Activated naive CD4-positive, alpha-beta T cell treated with anti-CD3 and anti-CD28 coated beads for 36 hours (primary cell): ENCODE measurements around the gene PPP1R12C. TPM values are rescaled to one million over a fixed set of nuclear protein-coding genes. Genes with fewer than 3 reads are reported as not detected.
A peak's percentile ranks its signal among the peaks of the same experiment; 100 is the strongest.

Source experiments
- CTCF ChIA-PET: fragments of 350-600 bp; sonication (Branson Sonifier 250); formaldehyde crosslinking; loops from one replicate; lab custom pipeline; 2021; ENCODE audit warnings: antibody characterized with exemption; lab: Charles Lee
- DNase-seq: peaks from one replicate; pipeline ENCODE4 v3.0.0-alpha.2; 2020
- H3K27ac Mint-ChIP-seq: one replicate; pipeline ENCODE4 v1.8.0; 2021; ENCODE audit warnings: mild to moderate bottlenecking, mixed read lengths
- H3K27me3 Mint-ChIP-seq: one replicate; pipeline ENCODE4 v1.8.0; 2021; ENCODE audit warnings: low read depth, mixed read lengths
- H3K36me3 Mint-ChIP-seq: one replicate; pipeline ENCODE4 v1.8.0; 2021; ENCODE audit warnings: low read depth, mixed read lengths
- H3K4me1 Mint-ChIP-seq: one replicate; pipeline ENCODE4 v1.8.0; 2021; ENCODE audit warnings: low read depth, mixed read lengths
- H3K4me3 Mint-ChIP-seq: one replicate; pipeline ENCODE4 v1.8.0; 2021; ENCODE audit warnings: mild to moderate bottlenecking, moderate library complexity, mixed read lengths
- H3K9me3 Mint-ChIP-seq: one replicate; pipeline ENCODE4 v1.8.0; 2021; ENCODE audit warnings: mixed read lengths
- intact Hi-C: fragments of 100-400 bp; cut with micrococcal nuclease; formaldehyde crosslinking; loops from one replicate; pipeline ENCODE4 v1.15.1; 2023
- total RNA-seq, 2 experiments: library from RNA; stranded (reverse); gene quantifications; one replicate each; pipeline ENCODE4 v1.2.3, GENCODE V29; 2021

Gene PPP1R12C
- total RNA-seq, 2 experiments from 2014 or later = 41.2 to 42.1 TPM

DNA sequence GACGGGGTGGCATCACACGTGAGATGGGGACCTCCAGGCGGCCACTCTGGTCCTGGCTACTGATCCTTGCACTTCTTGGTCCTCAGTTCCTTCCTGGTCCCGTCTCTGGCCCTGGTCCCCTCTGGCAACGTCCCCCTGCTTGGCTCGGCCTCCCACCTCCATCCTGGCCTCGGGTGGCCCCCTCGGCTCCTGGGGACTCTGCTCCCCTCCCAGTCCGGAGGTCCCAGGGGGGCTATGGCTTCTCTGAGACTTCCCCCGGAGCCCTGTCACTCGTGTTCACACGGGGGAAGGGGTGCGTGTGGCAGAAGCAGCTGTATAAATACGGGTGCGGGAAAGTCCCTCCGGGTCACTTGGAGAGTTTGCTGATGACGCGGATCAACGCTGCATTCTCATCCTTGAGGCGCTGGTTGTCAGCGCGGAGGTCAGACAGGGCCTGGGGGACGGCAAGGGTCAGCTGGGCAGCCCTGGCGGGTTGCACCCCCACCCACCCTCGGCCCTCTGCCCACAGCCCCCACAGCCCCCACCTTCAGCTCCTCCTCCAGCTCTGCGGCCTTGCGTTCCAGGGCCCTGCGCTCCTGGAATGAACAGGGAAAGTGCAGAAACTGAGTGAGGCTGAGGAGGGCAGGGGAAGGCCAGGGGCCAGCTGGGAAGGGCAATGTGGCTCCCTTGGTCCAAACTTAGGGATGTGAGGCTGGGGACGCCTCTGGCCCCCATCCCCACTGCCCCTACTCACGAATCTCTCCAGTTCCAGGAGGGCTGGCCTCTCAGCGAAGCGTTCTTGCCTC lies 26.1 kb downstream of the PPP1R12C start:
- Mint-ChIP-seq H3K27me3 (peaks cover 21% of the 10 kb centered on the region), H3K9me3 (no peaks in the 10 kb centered on the region), H3K36me3 (peaks cover 20% of the 10 kb centered on the region), H3K27ac (no peak overlapping the region), H3K4me1 (peaks cover 17% of the 10 kb centered on the region), H3K4me3 (no peak overlapping the region)
- no peak for DNase-seq
- CTCF ChIA-PET = no interaction called here
- intact Hi-C loops = no loop called here

DNA sequence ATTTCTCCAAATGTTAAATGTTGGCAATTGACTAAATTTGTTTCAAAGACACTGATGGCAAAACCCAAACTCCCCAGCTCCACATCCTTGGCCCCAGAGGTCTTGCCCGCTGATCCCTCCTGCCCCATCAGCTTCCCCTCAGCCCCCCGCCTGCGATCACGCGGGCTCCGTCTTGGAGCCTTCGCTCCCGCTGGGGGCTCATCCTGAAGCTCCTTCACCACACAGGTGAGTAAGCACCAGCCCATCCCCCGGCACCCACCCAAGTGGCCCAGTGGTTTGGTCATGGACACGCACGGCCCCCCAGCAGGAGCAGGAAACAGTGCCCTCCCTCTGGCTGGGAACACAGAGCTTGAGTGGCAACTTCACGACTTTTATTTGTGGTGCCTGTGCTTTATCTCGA lies 26.9 kb downstream of the PPP1R12C start:
- Mint-ChIP-seq H3K36me3 (peaks cover 20% of the 10 kb centered on the region), H3K4me3 (no peak overlapping the region), H3K27ac (no peak overlapping the region), H3K4me1 (peaks cover 17% of the 10 kb centered on the region), H3K27me3 (peaks cover 27% of the 10 kb centered on the region), H3K9me3 (no peaks in the 10 kb centered on the region)
- CTCF ChIA-PET = no interaction called here
- intact Hi-C loops = no loop called here
- DNase-seq = no peak

DNA sequence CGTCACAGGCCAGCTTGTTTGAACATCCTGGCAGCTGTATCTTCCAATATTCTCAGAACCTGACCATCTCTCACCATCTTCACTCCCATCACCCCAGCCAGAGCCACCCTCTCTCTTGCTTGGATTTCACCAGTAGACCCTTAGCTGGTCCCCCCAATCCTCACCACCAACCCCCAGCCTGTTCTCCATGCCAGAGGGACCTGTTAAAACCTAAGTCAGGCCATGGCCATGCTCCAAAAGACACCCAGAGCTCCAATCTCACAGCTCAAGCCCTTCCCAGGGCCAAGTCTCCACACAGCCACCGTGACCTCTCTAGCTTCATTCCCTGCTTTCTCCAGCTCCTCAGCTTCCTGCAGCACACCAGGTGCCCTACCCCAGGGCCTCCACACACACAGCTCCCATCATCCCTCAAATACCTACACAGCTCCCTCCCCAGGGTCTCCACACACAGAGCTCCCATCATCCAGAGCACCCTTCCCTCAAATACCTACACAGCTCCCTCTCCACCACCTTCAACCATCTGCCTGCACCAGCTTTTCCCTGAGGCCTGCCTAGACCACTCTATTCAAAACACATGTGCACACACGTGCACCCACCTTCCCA lies 28.0 kb downstream of the PPP1R12C start:
- H3K4me3 Mint-ChIP-seq = no peak overlapping the region
- no peak overlapping the region for H3K27ac Mint-ChIP-seq

DNA sequence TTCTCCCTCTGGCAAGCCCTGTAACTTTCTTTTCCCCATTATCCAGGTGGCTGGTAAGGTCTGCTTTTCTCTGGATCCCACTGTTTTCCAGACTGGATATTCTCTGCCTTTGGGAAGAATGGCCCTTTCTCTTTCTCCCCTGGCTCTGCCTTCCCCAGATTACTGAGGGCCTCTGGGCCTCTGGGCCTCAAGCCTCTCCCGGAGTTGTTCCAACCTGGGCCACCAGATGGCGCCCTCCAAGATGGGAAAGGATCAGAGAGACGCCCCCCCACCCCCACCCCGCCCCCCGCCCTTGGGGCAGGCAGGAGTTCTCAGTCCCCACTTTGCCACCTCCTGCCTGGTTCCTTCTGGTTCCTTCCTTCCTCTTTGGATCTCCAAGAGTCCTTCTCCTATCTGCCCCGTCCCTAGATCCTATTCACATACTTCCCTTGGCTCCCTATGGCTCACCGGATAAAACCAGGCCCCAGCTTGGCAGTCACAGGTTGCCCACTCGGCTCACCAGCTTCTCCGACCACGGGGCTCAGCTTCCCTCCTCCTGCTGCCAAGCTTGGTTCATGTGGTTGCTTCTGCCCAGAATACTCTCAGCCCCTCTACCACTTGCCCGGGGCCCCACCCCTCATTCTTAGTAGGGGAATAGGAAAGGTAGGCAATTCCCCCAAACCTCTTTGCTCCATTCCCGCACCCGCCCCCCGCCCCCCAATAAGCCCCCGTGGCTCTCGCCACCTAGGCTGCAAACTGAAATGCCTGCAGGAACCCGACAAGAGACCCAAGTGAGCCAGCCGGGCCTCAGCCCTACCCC lies 28.7 kb downstream of the PPP1R12C start:
- intact Hi-C loops = loop anchor here (10.0 kb wide), 2 partner anchors 76 to 624 kb away; partner anchors contain the start of genes DNAAF3 and LENG9
- DNase-seq = peak; percentile 86
- peaks cover 15% of the 10 kb centered on the region for H3K36me3 Mint-ChIP-seq
- no peak overlapping the region for H3K4me3 Mint-ChIP-seq
- no peak overlapping the region for H3K27ac Mint-ChIP-seq
- H3K9me3 Mint-ChIP-seq = no peaks in the 10 kb centered on the region
- CTCF ChIA-PET = interaction anchor here (0.6 to 2.0 kb wide), 10 partner anchors 9 to 79 kb away, joined by 3 to 7 read pairs (median 3); no protein-coding TSS in a partner anchor
- peaks cover 43% of the 10 kb centered on the region for H3K27me3 Mint-ChIP-seq
- peaks cover 17% of the 10 kb centered on the region for H3K4me1 Mint-ChIP-seq

More for the DNA sequence above, 28.0 kb downstream of the PPP1R12C start:
- CTCF ChIA-PET = interaction anchor here (0.6 to 2.0 kb wide), 8 partner anchors 9 to 78 kb away, joined by 3 to 7 read pairs (median 3); no protein-coding TSS in a partner anchor
- intact Hi-C loops = loop anchor here (10.0 kb wide), 2 partner anchors 75 to 625 kb away; partner anchors contain the start of genes DNAAF3 and LENG9
- DNase-seq = no peak
- H3K9me3 Mint-ChIP-seq = no peaks in the 10 kb centered on the region
- H3K36me3 Mint-ChIP-seq = peaks cover 15% of the 10 kb centered on the region
- peaks cover 17% of the 10 kb centered on the region for H3K4me1 Mint-ChIP-seq
- peaks cover 37% of the 10 kb centered on the region for H3K27me3 Mint-ChIP-seq

DNA sequence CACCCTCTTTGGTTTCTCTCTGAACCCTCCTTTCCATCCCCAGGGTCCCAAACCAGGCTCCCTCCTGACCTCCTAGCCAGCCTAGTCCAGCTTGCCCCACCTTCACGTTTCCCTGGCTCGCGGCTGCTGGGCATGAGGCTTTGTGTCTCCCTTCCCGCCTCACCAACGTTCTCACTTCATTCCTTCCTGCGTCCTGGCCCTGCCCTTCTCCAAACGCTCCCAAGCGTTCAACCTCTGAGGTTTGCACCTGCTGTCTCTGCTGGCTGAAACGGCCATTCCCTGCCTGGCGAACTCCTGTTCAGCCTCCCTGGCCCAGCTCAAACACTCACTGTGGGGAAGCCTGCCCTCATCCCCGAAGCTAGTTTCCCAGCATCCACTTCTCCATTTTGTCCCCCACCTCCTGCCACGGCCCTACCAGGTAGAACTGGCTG lies 29.4 kb downstream of the PPP1R12C start:
- intact Hi-C loops = loop anchor here (10.0 kb wide), 2 partner anchors 77 to 623 kb away; partner anchors contain the start of genes DNAAF3 and LENG9
- H3K4me3 Mint-ChIP-seq = peak overlapping the region; percentile 19
- H3K36me3 Mint-ChIP-seq = peaks cover 15% of the 10 kb centered on the region
- no peak for DNase-seq
- CTCF ChIA-PET = interaction anchor here (0.7 to 2.0 kb wide), 5 partner anchors 8 to 49 kb away, joined by 3 to 7 read pairs (median 3); no protein-coding TSS in a partner anchor
- no peaks in the 10 kb centered on the region for H3K9me3 Mint-ChIP-seq
- H3K4me1 Mint-ChIP-seq = peaks cover 17% of the 10 kb centered on the region
- peaks cover 46% of the 10 kb centered on the region for H3K27me3 Mint-ChIP-seq
- H3K27ac Mint-ChIP-seq = no peak overlapping the region

DNA sequence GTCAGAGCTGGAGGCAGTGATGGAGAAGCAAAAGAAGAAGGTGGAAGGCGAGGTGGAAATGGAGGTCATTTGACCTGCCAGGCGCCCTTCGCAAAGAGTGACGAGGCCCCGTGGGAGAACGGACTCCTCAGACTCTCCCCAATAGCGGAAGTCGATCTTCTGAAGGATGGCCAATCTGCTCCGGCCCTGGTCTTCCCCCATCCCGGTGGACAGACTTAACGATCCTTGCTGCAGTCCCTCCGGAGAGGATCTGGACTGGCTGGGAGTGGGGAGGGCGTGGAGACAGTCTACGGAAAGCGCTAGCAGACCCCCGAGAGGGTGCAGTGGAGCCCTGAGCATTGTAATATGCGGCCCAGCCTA lies 29.9 kb downstream of the PPP1R12C start:
- no peak for DNase-seq
- intact Hi-C loops = loop anchor here (10.0 kb wide), 2 partner anchors 77 to 623 kb away; partner anchors contain the start of genes DNAAF3 and LENG9
- Mint-ChIP-seq H3K36me3 (peaks cover 15% of the 10 kb centered on the region), H3K4me1 (peaks cover 18% of the 10 kb centered on the region), H3K27ac (no peak overlapping the region), H3K4me3 (peak overlapping the region; percentile 59), H3K9me3 (no peaks in the 10 kb centered on the region), H3K27me3 (peaks cover 51% of the 10 kb centered on the region)
- CTCF ChIA-PET = interaction anchor here (1.1 to 1.3 kb wide), 2 partner anchors 22 to 49 kb away, joined by 3 read pairs; no protein-coding TSS in a partner anchor

DNA sequence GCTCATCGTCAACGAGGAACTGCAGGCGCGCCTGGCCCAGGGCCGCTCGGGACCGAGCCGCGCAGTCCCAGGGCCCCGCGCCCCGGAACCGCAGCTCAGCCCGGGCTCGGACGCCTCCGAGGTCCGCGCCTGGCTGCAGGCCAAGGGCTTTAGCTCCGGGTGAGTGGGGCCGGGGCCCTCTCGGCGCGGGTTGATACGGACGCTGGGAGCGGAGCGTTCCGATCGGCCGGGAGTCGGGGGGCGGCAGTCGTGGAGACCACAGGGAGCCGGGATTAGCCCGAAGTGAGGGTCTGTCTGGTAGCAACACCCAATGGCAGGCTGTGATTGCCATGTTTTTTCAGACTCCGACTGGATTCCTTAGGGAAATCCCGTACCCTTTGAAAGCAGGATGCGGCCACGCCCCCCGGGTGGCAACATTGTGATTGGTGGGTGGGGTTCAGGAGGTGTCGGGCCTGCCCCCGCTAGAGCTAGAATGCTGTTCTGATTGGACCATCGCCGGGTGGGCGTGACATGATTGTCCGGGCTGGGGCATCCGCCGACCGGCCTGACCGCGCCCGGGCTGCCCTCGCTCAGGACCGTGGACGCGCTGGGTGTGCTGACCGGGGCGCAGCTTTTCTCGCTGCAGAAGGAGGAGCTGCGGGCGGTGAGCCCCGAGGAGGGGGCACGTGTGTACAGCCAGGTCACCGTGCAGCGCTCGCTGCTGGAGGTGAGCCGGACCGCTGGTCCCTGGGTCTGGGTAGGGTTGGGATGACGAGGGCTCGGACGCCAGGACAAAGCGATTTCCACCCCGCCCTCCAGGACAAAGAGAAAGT lies 30.5 kb downstream of the PPP1R12C start:
- CTCF ChIA-PET = interaction anchor here (1.1 to 1.3 kb wide), 2 partner anchors 21 to 50 kb away, joined by 3 read pairs; no protein-coding TSS in a partner anchor
- H3K4me3 Mint-ChIP-seq = peak overlapping the region; percentile 59
- intact Hi-C loops = loop anchor here (10.0 kb wide), 2 partner anchors 78 to 622 kb away; partner anchors contain the start of genes DNAAF3 and LENG9
- H3K4me1 Mint-ChIP-seq = peaks cover 22% of the 10 kb centered on the region
- peaks cover 55% of the 10 kb centered on the region for H3K27me3 Mint-ChIP-seq
- no peak overlapping the region for H3K27ac Mint-ChIP-seq
- H3K36me3 Mint-ChIP-seq = peaks cover 15% of the 10 kb centered on the region
- H3K9me3 Mint-ChIP-seq = no peaks in the 10 kb centered on the region
- DNase-seq = peak; percentile 73

DNA sequence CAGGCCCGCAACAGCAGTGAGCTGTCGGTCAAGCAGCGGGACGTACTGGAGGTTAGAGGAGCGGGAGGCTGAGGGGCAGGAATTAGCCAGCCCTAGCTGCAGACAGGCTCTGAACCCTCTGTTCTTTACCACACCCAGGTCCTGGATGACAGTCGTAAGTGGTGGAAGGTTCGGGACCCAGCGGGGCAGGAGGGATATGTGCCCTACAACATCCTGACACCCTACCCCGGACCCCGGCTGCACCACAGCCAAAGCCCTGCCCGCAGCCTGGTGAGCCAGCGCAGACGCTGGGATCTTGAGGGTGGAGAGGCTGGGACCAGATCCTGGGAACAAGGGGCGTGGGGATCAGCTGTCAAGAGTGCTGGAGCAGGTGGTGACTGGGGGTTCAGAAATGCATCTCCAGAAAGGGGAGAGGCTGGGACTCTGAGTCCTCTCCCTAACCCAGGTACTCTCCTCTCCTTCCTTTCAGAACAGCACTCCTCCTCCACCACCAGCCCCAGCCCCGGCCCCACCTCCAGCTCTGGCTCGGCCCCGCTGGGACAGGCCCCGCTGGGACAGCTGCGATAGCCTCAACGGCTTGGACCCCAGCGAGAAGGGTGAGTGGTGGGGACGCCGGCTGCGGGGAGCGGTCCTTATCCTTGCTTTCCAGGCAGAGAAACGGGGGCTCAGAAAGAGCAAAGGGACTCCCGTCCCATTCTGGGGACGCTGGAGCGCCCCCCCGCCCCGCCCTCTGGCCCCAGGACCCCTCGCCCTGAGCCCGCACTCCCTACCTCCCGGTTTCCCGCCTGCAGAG lies 31.3 kb downstream of the PPP1R12C start:
- H3K27me3 Mint-ChIP-seq = peaks cover 59% of the 10 kb centered on the region
- CTCF ChIA-PET = interaction anchor here (1.2 kb wide), 1 partner anchor 46 kb away, joined by 3 read pairs; no protein-coding TSS in a partner anchor

DNA sequence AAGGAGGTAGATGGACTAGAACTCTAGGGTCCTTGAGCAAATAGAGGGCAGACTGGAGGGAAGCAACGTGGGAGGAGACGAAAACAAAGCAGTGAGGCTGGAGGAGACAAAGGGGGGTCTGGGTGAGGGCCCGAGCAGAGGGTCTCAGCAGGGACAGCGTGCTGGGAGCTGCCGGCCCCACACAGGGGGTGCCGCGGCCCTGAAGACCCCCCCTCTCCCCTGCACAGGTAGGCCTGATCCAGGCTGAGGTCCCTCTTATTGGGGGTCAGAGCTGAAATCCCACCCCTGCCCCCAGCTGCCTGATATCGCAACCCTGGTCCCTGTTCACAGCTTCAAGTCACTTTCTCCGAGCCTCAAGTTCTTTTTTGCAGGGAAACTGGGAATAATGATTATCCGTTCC lies 33.0 kb downstream of the PPP1R12C start:
- Mint-ChIP-seq H3K27ac (no peak overlapping the region), H3K4me3 (no peak overlapping the region), H3K9me3 (no peaks in the 10 kb centered on the region), H3K27me3 (peaks cover 71% of the 10 kb centered on the region), H3K36me3 (peaks cover 3% of the 10 kb centered on the region), H3K4me1 (peaks cover 39% of the 10 kb centered on the region)
- intact Hi-C loops = loop anchor here (10.0 kb wide), 2 partner anchors 80 to 620 kb away; partner anchors contain the start of genes DNAAF3 and LENG9
- no peak for DNase-seq
- CTCF ChIA-PET = interaction anchor here (1.1 kb wide), 1 partner anchor 57 kb away, joined by 3 read pairs; no protein-coding TSS in a partner anchor

More for the DNA sequence above, 31.3 kb downstream of the PPP1R12C start:
- H3K4me3 Mint-ChIP-seq = no peak overlapping the region
- DNase-seq = no peak
- peaks cover 15% of the 10 kb centered on the region for H3K36me3 Mint-ChIP-seq
- H3K27ac Mint-ChIP-seq = no peak overlapping the region
- intact Hi-C loops = loop anchor here (10.0 kb wide), 2 partner anchors 79 to 621 kb away; partner anchors contain the start of genes DNAAF3 and LENG9
- no peaks in the 10 kb centered on the region for H3K9me3 Mint-ChIP-seq
- peaks cover 28% of the 10 kb centered on the region for H3K4me1 Mint-ChIP-seq
